Measurements from ENCODE around the gene PKP4. TPM values are rescaled to one million over a fixed set of nuclear protein-coding genes. Genes with fewer than 3 reads are reported as not detected.

The PKP4 gene
- total RNA-seq, 1 donor from 2014 or later = 39.4 TPM

DNA sequence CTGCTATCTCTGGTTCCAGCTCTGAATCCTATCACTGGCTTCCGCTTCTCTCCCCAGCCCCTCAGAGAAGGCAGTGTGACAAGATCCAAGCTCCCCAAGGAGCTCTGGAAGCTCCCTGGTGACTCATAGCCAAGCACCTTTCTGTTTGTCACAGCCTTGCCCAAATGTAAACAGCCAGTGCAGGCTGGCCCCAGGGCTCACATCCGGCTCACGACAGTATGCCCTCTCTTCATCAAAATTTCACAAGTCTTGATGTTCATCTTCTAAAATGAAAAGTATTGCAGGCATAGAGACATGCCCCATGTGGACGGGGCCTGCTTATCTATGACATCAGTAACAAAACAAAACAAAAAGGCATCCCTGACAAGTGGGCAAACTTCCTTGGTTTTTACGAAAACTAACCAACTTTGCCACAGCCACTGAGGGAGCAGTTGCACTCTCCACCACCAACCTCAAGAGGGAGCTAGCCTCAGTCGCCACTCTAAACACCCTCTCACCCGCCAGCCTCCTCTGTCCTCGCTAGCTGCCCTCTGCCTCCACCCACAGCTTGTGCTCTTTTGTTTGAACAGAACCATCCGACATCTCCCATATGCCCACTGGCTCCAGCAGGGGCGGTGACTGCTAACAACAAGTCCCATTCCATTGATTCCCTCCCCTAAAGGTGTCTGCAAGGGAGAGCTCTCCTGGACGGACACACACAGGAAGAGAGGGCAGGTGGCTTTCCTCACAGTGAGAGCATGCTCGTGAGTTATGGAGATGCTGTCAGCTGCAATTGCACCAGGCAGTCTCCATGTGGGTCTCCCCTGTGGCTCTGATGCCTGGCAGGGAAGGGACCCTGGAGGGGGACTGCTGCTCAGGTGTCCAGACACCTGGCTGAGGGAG is 267.4 kb downstream of the PKP4 start:
- peak; percentile 53 for TF ChIP-seq CTCF (IDR thresholded peaks at IDR 0.05)
- no peaks in the 10 kb centered on the region for H3K9me3 Mint-ChIP-seq (ENCODE audit: low read depth)
- peaks cover 8% of the 10 kb centered on the region for H3K4me1 Mint-ChIP-seq (ENCODE audit: low read depth)
- no peak overlapping the region for H3K27ac Mint-ChIP-seq (ENCODE audit: unreplicated experiment)
- H3K4me3 Mint-ChIP-seq (ENCODE audit: unreplicated experiment) = no peak overlapping the region
- no peaks in the 10 kb centered on the region for H3K36me3 Mint-ChIP-seq (ENCODE audit: low read depth)
- DNase-seq (ENCODE audit: low spot score) = no peak
- H3K27me3 Mint-ChIP-seq (ENCODE audit: low read depth) = no peaks in the 10 kb centered on the region

DNA sequence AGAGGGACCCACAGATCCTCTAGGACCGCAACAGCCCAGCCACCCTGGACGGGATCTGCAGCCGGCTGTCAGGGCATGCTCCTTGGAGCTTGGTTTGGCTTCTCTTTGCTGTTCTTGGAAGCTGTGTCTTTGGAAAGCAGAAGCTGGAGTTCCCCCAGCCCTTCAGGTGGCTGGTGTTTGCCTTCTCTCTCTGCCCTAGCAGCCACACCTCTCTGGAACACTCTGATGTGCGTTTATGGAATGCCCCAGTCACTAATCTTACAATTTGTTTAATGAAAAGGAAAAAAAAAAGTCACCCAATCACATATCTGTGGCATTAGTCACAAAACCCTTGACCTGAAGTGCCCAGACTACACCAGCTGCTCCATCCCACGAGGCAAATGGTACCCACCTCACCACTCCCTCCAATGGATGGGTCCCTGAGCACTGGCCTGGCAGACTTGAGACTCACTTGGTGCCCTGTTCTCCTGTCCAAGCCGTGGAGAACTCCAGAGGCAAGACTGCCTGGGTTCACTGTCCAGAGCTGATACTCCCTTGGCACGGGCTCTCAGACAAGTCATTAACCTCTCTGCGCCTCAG is 268.1 kb downstream of the PKP4 start:
- Mint-ChIP-seq H3K27ac (ENCODE audit: unreplicated experiment) (no peak overlapping the region), H3K9me3 (ENCODE audit: low read depth) (no peaks in the 10 kb centered on the region), H3K36me3 (ENCODE audit: low read depth) (no peaks in the 10 kb centered on the region), H3K4me1 (ENCODE audit: low read depth) (peaks cover 8% of the 10 kb centered on the region), H3K27me3 (ENCODE audit: low read depth) (peaks cover under 1% of the 10 kb centered on the region), H3K4me3 (ENCODE audit: unreplicated experiment) (no peak overlapping the region)
- DNase-seq (ENCODE audit: low spot score) = no peak
- no peak for TF ChIP-seq CTCF (IDR thresholded peaks at IDR 0.05)

DNA sequence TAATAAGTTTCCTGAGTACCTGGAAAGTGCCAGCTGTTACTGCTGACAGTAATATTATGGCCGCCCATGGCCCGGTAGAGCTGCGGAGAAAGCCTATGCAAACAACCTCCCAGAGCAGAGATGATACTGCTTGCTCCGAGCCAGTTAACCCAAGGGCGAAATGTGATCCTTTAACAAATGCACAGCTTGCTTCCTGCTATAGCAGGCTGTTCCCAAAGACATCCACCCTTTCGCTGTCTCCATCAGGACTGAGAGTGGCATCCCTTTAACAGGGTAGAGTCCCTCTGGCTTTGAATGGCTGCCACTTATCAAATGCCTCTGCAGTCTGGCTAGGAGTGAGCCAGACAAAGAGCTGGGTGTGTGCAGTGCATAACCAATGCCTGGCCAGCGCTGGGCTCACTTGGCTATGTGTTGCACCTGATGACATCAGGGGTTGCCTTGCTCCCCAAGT is 268.7 kb downstream of the PKP4 start:
- no peak overlapping the region for H3K27ac Mint-ChIP-seq (ENCODE audit: unreplicated experiment)
- peaks cover 5% of the 10 kb centered on the region for H3K27me3 Mint-ChIP-seq (ENCODE audit: low read depth)
- no peak overlapping the region for H3K4me3 Mint-ChIP-seq (ENCODE audit: unreplicated experiment)
- no peaks in the 10 kb centered on the region for H3K36me3 Mint-ChIP-seq (ENCODE audit: low read depth)
- peaks cover 11% of the 10 kb centered on the region for H3K4me1 Mint-ChIP-seq (ENCODE audit: low read depth)
- DNase-seq (ENCODE audit: low spot score) = no peak
- TF ChIP-seq CTCF (IDR thresholded peaks at IDR 0.05) = no peak
- no peaks in the 10 kb centered on the region for H3K9me3 Mint-ChIP-seq (ENCODE audit: low read depth)

DNA sequence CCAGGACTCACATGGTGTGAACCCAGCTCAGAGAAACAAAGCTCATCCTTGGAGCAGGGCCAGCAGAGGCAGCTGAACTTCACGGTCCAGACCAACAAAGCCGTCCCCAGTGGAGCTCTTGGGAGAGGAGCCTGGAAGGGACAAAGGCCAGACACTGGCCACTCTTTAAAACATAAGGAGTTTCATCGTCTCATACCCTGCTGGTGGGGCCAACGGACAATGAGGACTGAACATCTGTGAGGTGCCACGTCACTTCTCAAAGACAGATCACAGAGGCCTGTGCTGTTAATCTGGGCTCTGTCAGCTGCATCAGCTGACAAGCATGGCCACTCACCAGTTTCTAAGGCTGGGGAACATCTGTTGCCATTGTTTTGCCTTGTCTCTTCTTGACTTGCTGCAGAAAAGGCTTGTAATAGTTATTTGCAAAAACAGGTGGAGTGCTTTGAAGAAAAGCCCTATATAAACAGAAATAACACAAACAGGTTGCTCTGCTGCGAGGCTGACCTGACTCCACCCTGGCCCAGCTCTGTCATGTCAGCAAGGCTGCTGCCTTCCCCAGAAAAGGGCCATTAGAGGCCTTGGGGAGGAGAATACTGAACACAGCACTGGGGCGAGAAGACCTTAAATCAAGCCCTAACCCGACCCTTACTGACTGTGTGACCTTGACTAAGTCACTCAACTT is 270.3 kb downstream of the PKP4 start:
- no peak for TF ChIP-seq CTCF (IDR thresholded peaks at IDR 0.05)
- Mint-ChIP-seq H3K4me1 (ENCODE audit: low read depth) (peaks cover 11% of the 10 kb centered on the region), H3K4me3 (ENCODE audit: unreplicated experiment) (no peak overlapping the region), H3K27ac (ENCODE audit: unreplicated experiment) (no peak overlapping the region), H3K27me3 (ENCODE audit: low read depth) (peaks cover 13% of the 10 kb centered on the region), H3K9me3 (ENCODE audit: low read depth) (no peaks in the 10 kb centered on the region), H3K36me3 (ENCODE audit: low read depth) (no peaks in the 10 kb centered on the region)
- DNase-seq (ENCODE audit: low spot score) = no peak

GRCh38 chr2:158728422-158728821 is 271.7 kb downstream of the PKP4 start:
- H3K27me3 Mint-ChIP-seq (ENCODE audit: low read depth) = peaks cover 13% of the 10 kb centered on the region
- H3K4me1 Mint-ChIP-seq (ENCODE audit: low read depth) = peaks cover 14% of the 10 kb centered on the region
- TF ChIP-seq CTCF (IDR thresholded peaks at IDR 0.05) = no peak
- H3K36me3 Mint-ChIP-seq (ENCODE audit: low read depth) = no peaks in the 10 kb centered on the region
- no peak overlapping the region for H3K4me3 Mint-ChIP-seq (ENCODE audit: unreplicated experiment)
- DNase-seq (ENCODE audit: low spot score) = no peak
- no peak overlapping the region for H3K27ac Mint-ChIP-seq (ENCODE audit: unreplicated experiment)
- H3K9me3 Mint-ChIP-seq (ENCODE audit: low read depth) = no peaks in the 10 kb centered on the region
